ENCODE measurements around the gene PASD1.

DNA sequence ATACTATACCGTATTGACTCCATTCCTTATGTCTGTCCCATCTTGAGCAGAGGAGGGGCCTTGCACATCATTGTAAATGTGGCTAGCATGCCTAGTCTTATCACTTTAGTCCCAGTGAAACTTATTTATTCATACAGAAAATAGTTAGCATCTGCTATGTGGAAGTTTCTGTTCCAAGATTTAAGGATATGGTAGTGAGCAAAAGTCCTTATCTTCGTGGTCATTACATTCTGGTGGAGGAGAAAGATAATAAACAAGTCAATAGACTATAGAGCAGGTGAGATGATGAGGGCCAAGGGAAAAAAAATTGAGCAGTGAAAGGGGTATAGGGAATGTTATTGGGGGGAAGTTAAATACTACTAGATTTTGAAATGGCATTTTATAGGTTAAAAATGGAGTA is 68.3 kb downstream of the PASD1 start:
- TF ChIP-seq EZH2 (IDR thresholded peaks at IDR 0.05; ENCODE audit: low read length, unreplicated experiment) = no peak
- TF ChIP-seq, protein P1, sequence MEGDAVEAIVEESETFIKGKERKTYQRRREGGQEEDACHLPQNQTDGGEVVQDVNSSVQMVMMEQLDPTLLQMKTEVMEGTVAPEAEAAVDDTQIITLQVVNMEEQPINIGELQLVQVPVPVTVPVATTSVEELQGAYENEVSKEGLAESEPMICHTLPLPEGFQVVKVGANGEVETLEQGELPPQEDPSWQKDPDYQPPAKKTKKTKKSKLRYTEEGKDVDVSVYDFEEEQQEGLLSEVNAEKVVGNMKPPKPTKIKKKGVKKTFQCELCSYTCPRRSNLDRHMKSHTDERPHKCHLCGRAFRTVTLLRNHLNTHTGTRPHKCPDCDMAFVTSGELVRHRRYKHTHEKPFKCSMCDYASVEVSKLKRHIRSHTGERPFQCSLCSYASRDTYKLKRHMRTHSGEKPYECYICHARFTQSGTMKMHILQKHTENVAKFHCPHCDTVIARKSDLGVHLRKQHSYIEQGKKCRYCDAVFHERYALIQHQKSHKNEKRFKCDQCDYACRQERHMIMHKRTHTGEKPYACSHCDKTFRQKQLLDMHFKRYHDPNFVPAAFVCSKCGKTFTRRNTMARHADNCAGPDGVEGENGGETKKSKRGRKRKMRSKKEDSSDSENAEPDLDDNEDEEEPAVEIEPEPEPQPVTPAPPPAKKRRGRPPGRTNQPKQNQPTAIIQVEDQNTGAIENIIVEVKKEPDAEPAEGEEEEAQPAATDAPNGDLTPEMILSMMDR (conservative IDR thresholded peaks at IDR 0.05; ENCODE audit: low read depth, low read length) = no peak
